OCI-LY7 (cell line): Measurements from ENCODE around the gene LIN52. TPM values are rescaled to one million over a fixed set of nuclear protein-coding genes. Genes with fewer than 3 reads are reported as not detected.

Experiments
- BruUV-seq: library from RNA; stranded (reverse); fragments of 400-500 nt; replicated peaks from 2 replicates; lab custom pipeline; 2021; lab: Mats Ljungman, UMichigan
- CTCF ChIA-PET: fragments of 300-600 bp; sonication (Branson Sonifier 250); formaldehyde crosslinking; loops from one replicate; lab custom pipeline; 2022; ENCODE audit warnings: antibody characterized with exemption; ENCODE audit not compliant: unreplicated experiment; lab: Charles Lee
- POLR2A ChIA-PET: fragments of 300-600 bp; sonication (Branson Sonifier 250); formaldehyde crosslinking; loops from one replicate; lab custom pipeline; 2022; ENCODE audit warnings: antibody characterized with exemption; lab: Charles Lee
- DNase-seq: peaks from one replicate; pipeline ENCODE4 v3.0.0-alpha.2; 2015; ENCODE audit warnings: low spot score
- H2AFZ ChIP-seq: fragments of 200-600 bp; sonication (generic), shearing (Covaris generic); 2 replicates; pipeline ENCODE4 v1.6.1; 2014; ENCODE audit warnings: mild to moderate bottlenecking, antibody characterized with exemption, low read length, moderate library complexity
- H3K27ac ChIP-seq: fragments of 200-600 bp; sonication (generic); 2 replicates; pipeline ENCODE4 v1.5.1; 2014; ENCODE audit warnings: mixed run types, low read depth, mild to moderate bottlenecking, moderate library complexity, low read length, inconsistent platforms; ENCODE audit not compliant: poor library complexity, severe bottlenecking
- H3K36me3 ChIP-seq: fragments of 200-600 bp; sonication (generic); 2 replicates; pipeline ENCODE4 v1.6.1; 2014; ENCODE audit warnings: mild to moderate bottlenecking, antibody characterized with exemption, low read length, moderate library complexity, mixed read lengths; ENCODE audit not compliant: insufficient read depth
- H3K4me1 ChIP-seq: fragments of 200-600 bp; sonication (generic); 2 replicates; pipeline ENCODE4 v1.5.1; 2014; ENCODE audit warnings: mild to moderate bottlenecking, low read length; ENCODE audit not compliant: insufficient read depth, poor library complexity, severe bottlenecking
- H3K4me2 ChIP-seq: fragments of 200-600 bp; sonication (generic); 2 replicates; pipeline ENCODE4 v1.6.1; 2014; ENCODE audit warnings: mild to moderate bottlenecking, low read length
- H3K4me3 ChIP-seq: fragments of 200-600 bp; sonication (generic); 2 replicates; pipeline ENCODE4 v1.5.1; 2014; ENCODE audit warnings: mild to moderate bottlenecking, low read depth, low read length; ENCODE audit not compliant: poor library complexity, severe bottlenecking
- H3K79me2 ChIP-seq: fragments of 200-600 bp; sonication (generic); 2 replicates; pipeline ENCODE4 v1.6.1; 2016; ENCODE audit warnings: low read depth, mild to moderate bottlenecking, low read length, moderate library complexity, mixed read lengths; ENCODE audit not compliant: insufficient read depth
- H3K9me2 ChIP-seq: fragments of 200-600 bp; sonication (generic); 2 replicates; pipeline ENCODE4 v1.6.1; 2016; ENCODE audit warnings: mild to moderate bottlenecking, low read length, mixed read lengths; ENCODE audit not compliant: insufficient read depth
- H3K9me3 ChIP-seq: fragments of 200-600 bp; sonication (generic); 2 replicates; pipeline ENCODE4 v1.6.1; 2014; ENCODE audit warnings: mild to moderate bottlenecking, mixed run types, low read length, mixed read lengths
- H4K20me1 ChIP-seq: fragments of 200-600 bp; sonication (generic); 2 replicates; pipeline ENCODE4 v1.6.1; 2014; ENCODE audit warnings: mild to moderate bottlenecking, antibody characterized with exemption, low read length, moderate library complexity, mixed read lengths; ENCODE audit not compliant: insufficient read depth
- CTCF ChIP-seq: fragments of 200-600 bp; sonication (generic); conservative IDR thresholded peaks from 2 replicates; pipeline ENCODE4 v1.5.1; 2014; ENCODE audit warnings: mild to moderate bottlenecking, antibody characterized with exemption, low read length, moderate library complexity, mixed read lengths
- EZH2phosphoT487 ChIP-seq: fragments of 200-600 bp; sonication (generic); IDR thresholded peaks from 2 replicates; pipeline ENCODE4 v1.6.1; 2018; ENCODE audit warnings: low read depth, borderline replicate concordance, mild to moderate bottlenecking, mixed run types, antibody characterized with exemption, low read length, moderate library complexity, mixed read lengths
- intact Hi-C: fragments of 100-400 bp; cut with micrococcal nuclease; formaldehyde crosslinking; loops from one replicate; pipeline ENCODE4 v1.10.0; 2022; ENCODE audit not compliant: unreplicated experiment
- total RNA-seq, 2 experiments: library from RNA; depleted of rRNA in 1 of 2; stranded (reverse); fragments of >200 nt in 1 of 2; shearing (Covaris generic) in 1 of 2; gene quantifications; 2 replicates each; pipeline ENCODE4 v1.2.3, GENCODE V29; 2014 to 2022

LIN52 gene
- total RNA-seq, 2 experiments from 2014 or later, result 9.8 to 18.0 TPM

GRCh38 chr14:74160763-74161162 lies 76.0 kb downstream of the LIN52 start:
- Histone ChIP-seq H3K4me1 (no peaks in the 10 kb centered on the region), H4K20me1 (no peaks in the 10 kb centered on the region), H3K79me2 (no peaks in the 10 kb centered on the region), H3K27ac (no peak overlapping the region), H2AFZ (no peak overlapping the region), H3K36me3 (no peaks in the 10 kb centered on the region), H3K9me2 (no peaks in the 10 kb centered on the region), H3K9me3 (no peaks in the 10 kb centered on the region), H3K4me2 (no peak overlapping the region), H3K4me3 (no peak overlapping the region)
- ChIA-PET POLR2A (interaction anchor here (0.8 kb wide), 1 partner anchor 10 kb away, joined by 6 read pairs; no protein-coding TSS in a partner anchor), CTCF (no interaction called here)
- no peak for DNase-seq
- no TSS peak for BruUV-seq
- TF ChIP-seq CTCF, result no peak
- no peak for TF ChIP-seq EZH2phosphoT487
- intact Hi-C loops, result no loop called here

- H2AFZ ChIP-seq, result no peak overlapping the region
- no peaks in the 10 kb centered on the region for H3K36me3 ChIP-seq
- no peaks in the 10 kb centered on the region for H4K20me1 ChIP-seq
- TF ChIP-seq EZH2phosphoT487, result no peak
- no peak for TF ChIP-seq CTCF
- no peaks in the 10 kb centered on the region for H3K9me2 ChIP-seq
- BruUV-seq, result no TSS peak
- H3K79me2 ChIP-seq, result no peaks in the 10 kb centered on the region
- no peak overlapping the region for H3K4me3 ChIP-seq
- no peak overlapping the region for H3K27ac ChIP-seq
- intact Hi-C loops, result no loop called here
- no peak overlapping the region for H3K4me2 ChIP-seq
- ChIA-PET CTCF (no interaction called here), POLR2A (interaction anchor here (0.6 kb wide), 1 partner anchor 21 kb away, joined by 6 read pairs; no protein-coding TSS in a partner anchor)
- no peaks in the 10 kb centered on the region for H3K9me3 ChIP-seq
- no peak for DNase-seq
- no peaks in the 10 kb centered on the region for H3K4me1 ChIP-seq
These were observed 76.9 kb downstream of the LIN52 start for GRCh38 chr14:74161526-74162158.

- H3K4me1 ChIP-seq, result no peaks in the 10 kb centered on the region
- no TSS peak for BruUV-seq
- ChIA-PET CTCF (no interaction called here), POLR2A (no interaction called here)
- H3K4me2 ChIP-seq, result no peak overlapping the region
- no peaks in the 10 kb centered on the region for H3K79me2 ChIP-seq
- DNase-seq, result no peak
- no peak for TF ChIP-seq EZH2phosphoT487
- no peak for TF ChIP-seq CTCF
- no peak overlapping the region for H2AFZ ChIP-seq
- H4K20me1 ChIP-seq, result no peaks in the 10 kb centered on the region
- no peaks in the 10 kb centered on the region for H3K9me2 ChIP-seq
- H3K9me3 ChIP-seq, result no peaks in the 10 kb centered on the region
- no peak overlapping the region for H3K4me3 ChIP-seq
- no peaks in the 10 kb centered on the region for H3K36me3 ChIP-seq
- H3K27ac ChIP-seq, result no peak overlapping the region
- intact Hi-C loops, result no loop called here
These were observed 85.2 kb downstream of the LIN52 start for GRCh38 chr14:74169906-74170305.
